ENCODE data around the gene ZSWIM4. TPM values are rescaled to one million over a fixed set of nuclear protein-coding genes. Genes with fewer than 3 reads are reported as not detected.
"Not testable (repeated sequence)": the region's sequence is repeated elsewhere in the genome, so short reads cannot be mapped to it uniquely, and the experiment has no call there.

The ZSWIM4 gene
- total and polyA plus RNA-seq, 7 donors, result 0.77 to 7.8 (median 3.7) TPM

DNA sequence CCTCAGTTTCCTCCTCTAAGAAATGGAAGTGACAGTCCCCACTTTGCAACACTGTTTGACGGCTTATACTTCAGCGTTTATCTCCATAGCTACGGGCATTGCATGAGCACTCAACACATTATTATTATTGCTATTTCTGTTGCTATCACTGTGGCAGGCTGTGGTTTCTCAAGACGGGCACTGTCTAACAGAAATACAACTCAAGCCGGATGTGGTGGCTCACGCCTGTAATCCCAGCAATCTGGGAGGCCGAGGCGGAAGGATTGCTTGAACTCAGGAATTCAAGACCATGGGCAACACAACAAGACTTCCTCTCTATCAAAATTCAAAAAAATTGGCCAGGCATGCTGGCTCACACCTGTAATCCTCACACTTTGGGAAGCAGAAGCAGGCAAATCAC is 4.9 kb upstream of the ZSWIM4 start:
- peaks cover 17% of the 10 kb centered on the region for H3K4me1 ChIP-seq
- TF ChIP-seq, protein P1, sequence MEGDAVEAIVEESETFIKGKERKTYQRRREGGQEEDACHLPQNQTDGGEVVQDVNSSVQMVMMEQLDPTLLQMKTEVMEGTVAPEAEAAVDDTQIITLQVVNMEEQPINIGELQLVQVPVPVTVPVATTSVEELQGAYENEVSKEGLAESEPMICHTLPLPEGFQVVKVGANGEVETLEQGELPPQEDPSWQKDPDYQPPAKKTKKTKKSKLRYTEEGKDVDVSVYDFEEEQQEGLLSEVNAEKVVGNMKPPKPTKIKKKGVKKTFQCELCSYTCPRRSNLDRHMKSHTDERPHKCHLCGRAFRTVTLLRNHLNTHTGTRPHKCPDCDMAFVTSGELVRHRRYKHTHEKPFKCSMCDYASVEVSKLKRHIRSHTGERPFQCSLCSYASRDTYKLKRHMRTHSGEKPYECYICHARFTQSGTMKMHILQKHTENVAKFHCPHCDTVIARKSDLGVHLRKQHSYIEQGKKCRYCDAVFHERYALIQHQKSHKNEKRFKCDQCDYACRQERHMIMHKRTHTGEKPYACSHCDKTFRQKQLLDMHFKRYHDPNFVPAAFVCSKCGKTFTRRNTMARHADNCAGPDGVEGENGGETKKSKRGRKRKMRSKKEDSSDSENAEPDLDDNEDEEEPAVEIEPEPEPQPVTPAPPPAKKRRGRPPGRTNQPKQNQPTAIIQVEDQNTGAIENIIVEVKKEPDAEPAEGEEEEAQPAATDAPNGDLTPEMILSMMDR (IDR thresholded peaks at IDR 0.05), result no peak
- intact Hi-C loops (cut with DNase I), result no loop called here
- DNase-seq (no peak), ATAC-seq (no peak)
- WGBS, 3 donors, result 79 to 84% (median 83%) methylated on average over 8 of the region's 8 CpGs
- H3K36me3 ChIP-seq (ENCODE audit: insufficient read depth in 1 of 2, low read depth in 1 of 2), result no peaks in the 10 kb centered on the region
- H3K9me3 ChIP-seq, result no peaks in the 10 kb centered on the region
- no peak overlapping the region for H3K27ac ChIP-seq
- no peak overlapping the region for H3K4me3 ChIP-seq
- H3K27me3 ChIP-seq (ENCODE audit: insufficient read depth in 3 of 3, low read length in 2 of 3), result peaks cover 0 to 2% (median 0%) of the 10 kb centered on the region in 3 donors

- H3K4me1 ChIP-seq, result peaks cover 20% of the 10 kb centered on the region
- DNase-seq; H3K27ac ChIP-seq; H3K9me3 ChIP-seq; H3K36me3 ChIP-seq (ENCODE audit: insufficient read depth in 1 of 2, low read depth in 1 of 2); H3K4me3 ChIP-seq; ATAC-seq; H3K27me3 ChIP-seq (ENCODE audit: insufficient read depth in 3 of 3, low read length in 2 of 3); intact Hi-C loops (cut with DNase I): not testable (repeated sequence)
- 64 to 86% (median 66%) methylated on average over 9 of the region's 9 CpGs for WGBS, 3 donors
These were observed 1.9 kb upstream of the ZSWIM4 start for GRCh38 chr19:13793317-13793716.

DNA sequence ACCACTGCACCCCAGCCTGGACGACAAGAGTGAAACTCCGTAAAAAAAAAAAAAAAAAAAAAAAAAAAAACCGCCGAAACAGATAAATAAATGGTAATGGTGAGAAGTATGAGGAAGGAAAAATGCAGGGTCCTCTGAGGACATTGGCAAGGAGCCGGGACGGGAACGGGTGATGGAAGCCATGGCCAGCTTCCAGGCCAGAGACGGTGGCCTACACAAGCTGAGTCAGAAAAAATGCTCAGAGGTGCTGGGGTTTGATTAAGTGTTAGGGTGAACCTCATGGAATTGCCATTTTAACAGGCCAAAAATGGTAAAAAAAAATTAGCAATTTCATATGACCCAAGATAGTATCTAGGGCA is 866 bp upstream of the ZSWIM4 start:
- DNase-seq, result peak; percentile 82 to 89
- no peaks in the 10 kb centered on the region for H3K36me3 ChIP-seq (ENCODE audit: insufficient read depth in 1 of 2, low read depth in 1 of 2)
- TF ChIP-seq, protein P1 (IDR thresholded peaks at IDR 0.05), result no peak
- no peaks in the 10 kb centered on the region for H3K27me3 ChIP-seq (ENCODE audit: insufficient read depth in 3 of 3, low read length in 2 of 3)
- peak overlapping the region; percentile 93 for H3K27ac ChIP-seq
- H3K9me3 ChIP-seq, result no peaks in the 10 kb centered on the region
- 0 to 3% (median 3%) methylated on average over 7 to 8 of the region's 8 CpGs for WGBS, 3 donors
- intact Hi-C loops (cut with DNase I), result no loop called here
- H3K4me1 ChIP-seq, result peaks cover 20% of the 10 kb centered on the region
- ATAC-seq, result peak in 1 of 4 donors; percentile 23
- H3K4me3 ChIP-seq, result peak overlapping the region; percentile 79

DNA sequence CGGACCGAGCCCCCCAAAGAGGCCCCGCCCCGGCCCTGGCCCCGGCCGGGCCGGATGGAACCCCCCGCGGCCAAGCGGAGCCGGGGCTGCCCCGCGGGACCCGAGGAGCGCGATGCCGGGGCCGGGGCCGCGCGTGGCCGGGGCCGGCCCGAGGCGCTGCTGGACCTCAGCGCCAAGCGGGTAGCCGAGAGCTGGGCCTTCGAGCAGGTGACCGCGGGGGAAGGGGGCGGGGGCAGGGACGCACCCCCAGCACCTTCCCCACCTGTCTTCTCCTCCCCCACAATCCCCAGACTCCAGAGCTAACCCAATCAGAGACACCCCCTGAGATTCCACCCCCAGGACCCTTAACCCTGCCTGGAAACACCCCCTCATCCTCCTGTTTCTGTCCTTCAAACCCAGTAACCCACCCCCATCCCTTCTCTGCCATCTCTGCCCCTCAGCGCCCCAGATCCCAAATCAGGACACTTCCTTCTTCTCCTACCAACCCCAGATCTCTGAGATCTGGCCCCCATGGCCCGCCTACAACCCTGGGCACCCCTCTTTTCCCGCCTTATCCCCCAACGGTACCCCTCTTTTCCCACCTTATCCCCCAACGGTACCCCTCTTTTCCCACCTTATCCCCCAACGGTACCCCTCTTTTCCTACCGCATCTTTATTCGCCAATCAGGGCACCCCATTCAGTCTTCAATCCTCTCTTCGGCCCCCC is 505 bp downstream of the ZSWIM4 start:
- no peaks in the 10 kb centered on the region for H3K27me3 ChIP-seq (ENCODE audit: insufficient read depth in 3 of 3, low read length in 2 of 3)
- peak in 3 of 4 donors; percentile 1 to 23 (median 4) for ATAC-seq
- H3K4me3 ChIP-seq, result peak overlapping the region; percentile 79
- H3K27ac ChIP-seq, result peak overlapping the region; percentile 93
- WGBS, 3 donors, result 3 to 15% (median 5%) methylated on average over 13 to 42 of the region's 42 CpGs
- DNase-seq, result peak in 1 of 2 donors; percentile 64
- no peaks in the 10 kb centered on the region for H3K36me3 ChIP-seq (ENCODE audit: insufficient read depth in 1 of 2, low read depth in 1 of 2)
- H3K4me1 ChIP-seq, result peaks cover 20% of the 10 kb centered on the region
- no peaks in the 10 kb centered on the region for H3K9me3 ChIP-seq
- intact Hi-C loops (cut with DNase I), result loop anchor here (5.0 kb wide), 1 partner anchor 37 kb away; no protein-coding TSS in a partner anchor
- TF ChIP-seq, protein P1 (IDR thresholded peaks at IDR 0.05), result no peak

DNA sequence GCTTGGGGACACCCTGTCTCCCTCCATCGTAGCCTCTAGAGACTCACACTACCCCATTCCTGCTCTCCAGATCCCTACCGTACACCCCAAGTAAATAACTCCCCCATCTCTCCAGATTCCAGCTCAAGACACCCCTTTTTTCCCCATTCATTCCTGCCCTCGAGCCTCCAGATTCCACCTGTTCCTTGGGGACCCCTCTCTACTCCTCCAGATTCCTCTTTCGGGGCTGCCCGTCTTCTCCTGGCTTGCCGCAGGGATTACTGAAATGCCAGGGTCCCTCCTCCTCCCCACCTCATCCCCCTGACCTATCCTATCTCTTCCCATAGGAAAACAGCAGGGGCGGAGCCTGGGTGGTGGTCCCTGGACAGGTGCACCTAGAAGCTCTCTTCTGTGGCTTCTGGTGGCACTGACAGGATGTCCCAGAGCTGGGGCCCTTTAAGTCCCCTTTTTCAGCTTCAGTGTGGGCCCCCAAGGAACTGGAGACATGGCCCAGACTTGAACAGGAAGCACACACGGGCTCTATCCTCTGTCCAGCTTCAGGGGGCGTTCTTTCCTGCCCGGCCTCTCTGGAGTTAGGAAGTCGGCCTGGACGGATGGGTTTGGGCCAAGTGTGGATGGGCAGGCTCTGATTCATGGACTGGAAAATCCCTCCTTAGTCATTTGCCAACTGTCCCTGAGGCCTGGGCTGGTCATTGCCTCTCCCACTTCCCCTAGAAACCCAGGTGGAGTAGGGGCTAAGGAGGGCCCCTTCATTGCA is 1.2 kb downstream of the ZSWIM4 start:
- intact Hi-C loops (cut with DNase I), result loop anchor here (5.0 kb wide), 1 partner anchor 36 kb away; no protein-coding TSS in a partner anchor
- peaks cover 20% of the 10 kb centered on the region for H3K4me1 ChIP-seq
- ATAC-seq, result peak; percentile 51 to 63 (median 59)
- H3K36me3 ChIP-seq (ENCODE audit: insufficient read depth in 1 of 2, low read depth in 1 of 2), result no peaks in the 10 kb centered on the region
- no peaks in the 10 kb centered on the region for H3K9me3 ChIP-seq
- TF ChIP-seq, protein P1 (IDR thresholded peaks at IDR 0.05), result no peak
- 11 to 23% (median 16%) methylated on average over 12 of the region's 12 CpGs for WGBS, 3 donors
- peak overlapping the region; percentile 79 for H3K4me3 ChIP-seq
- DNase-seq, result peak; percentile 82 to 88
- H3K27me3 ChIP-seq (ENCODE audit: insufficient read depth in 3 of 3, low read length in 2 of 3), result no peaks in the 10 kb centered on the region
- H3K27ac ChIP-seq, result peak overlapping the region; percentile 93
